Measurements from ENCODE around the gene TIMM50. TPM values are rescaled to one million over a fixed set of nuclear protein-coding genes. Genes with fewer than 3 reads are reported as not detected.

The TIMM50 gene
- total RNA-seq, 4 donors from 2014 or later = 31.9 to 50.1 (median 38.6) TPM

DNA sequence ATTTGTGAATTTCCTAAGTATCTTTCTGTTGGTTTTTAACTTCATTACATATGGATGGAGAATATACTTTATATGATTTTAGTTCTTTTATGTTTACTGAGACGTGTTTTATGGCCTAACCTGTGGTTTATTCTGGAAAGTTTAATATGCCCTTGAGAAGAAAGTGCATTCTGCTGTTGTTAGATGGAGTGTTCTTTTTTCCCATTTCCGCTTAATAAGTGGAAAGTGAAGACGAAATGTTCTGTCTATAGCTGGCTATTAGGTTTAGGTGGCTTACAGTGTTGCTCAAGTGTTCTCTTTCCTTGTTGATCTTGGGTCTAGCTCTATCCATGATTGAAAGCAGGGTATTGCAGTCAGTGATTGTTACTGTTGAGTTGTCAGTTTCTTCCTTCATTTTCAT is 17.2 kb upstream of the TIMM50 start:
- TF ChIP-seq, protein P1, sequence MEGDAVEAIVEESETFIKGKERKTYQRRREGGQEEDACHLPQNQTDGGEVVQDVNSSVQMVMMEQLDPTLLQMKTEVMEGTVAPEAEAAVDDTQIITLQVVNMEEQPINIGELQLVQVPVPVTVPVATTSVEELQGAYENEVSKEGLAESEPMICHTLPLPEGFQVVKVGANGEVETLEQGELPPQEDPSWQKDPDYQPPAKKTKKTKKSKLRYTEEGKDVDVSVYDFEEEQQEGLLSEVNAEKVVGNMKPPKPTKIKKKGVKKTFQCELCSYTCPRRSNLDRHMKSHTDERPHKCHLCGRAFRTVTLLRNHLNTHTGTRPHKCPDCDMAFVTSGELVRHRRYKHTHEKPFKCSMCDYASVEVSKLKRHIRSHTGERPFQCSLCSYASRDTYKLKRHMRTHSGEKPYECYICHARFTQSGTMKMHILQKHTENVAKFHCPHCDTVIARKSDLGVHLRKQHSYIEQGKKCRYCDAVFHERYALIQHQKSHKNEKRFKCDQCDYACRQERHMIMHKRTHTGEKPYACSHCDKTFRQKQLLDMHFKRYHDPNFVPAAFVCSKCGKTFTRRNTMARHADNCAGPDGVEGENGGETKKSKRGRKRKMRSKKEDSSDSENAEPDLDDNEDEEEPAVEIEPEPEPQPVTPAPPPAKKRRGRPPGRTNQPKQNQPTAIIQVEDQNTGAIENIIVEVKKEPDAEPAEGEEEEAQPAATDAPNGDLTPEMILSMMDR (IDR thresholded peaks at IDR 0.05; ENCODE audit: low read depth) = no peak

- TF ChIP-seq, protein P1 (IDR thresholded peaks at IDR 0.05; ENCODE audit: low read depth) = no peak
Observed at GRCh38 chr19:39465956-39466747, 14.5 kb upstream of the TIMM50 start.

DNA sequence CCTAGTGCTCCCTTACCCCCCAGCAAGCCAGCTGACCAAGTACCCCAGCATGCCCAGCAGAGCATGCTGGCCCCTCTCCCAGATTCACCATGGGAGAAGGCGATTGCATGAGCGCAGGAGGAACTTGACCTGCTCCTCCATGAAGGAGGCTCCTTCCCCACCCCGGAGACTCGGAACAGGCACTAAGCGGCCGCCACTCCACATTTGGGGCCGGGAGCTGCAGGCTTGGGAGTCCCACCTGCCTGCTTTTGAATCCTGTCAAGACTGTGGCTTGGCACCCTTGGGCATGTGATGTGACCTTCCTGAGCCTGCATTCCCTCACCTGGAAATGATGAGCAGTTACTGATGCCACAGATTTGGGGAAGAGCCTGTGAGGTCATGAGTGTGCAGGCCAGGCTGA is 12.7 kb upstream of the TIMM50 start:
- TF ChIP-seq, protein P1 (IDR thresholded peaks at IDR 0.05; ENCODE audit: low read depth) = no peak

- TF ChIP-seq, protein P1 (IDR thresholded peaks at IDR 0.05; ENCODE audit: low read depth) = no peak
Observed at GRCh38 chr19:39469036-39469435, 11.6 kb upstream of the TIMM50 start.

GRCh38 chr19:39469567-39469966 is 11.1 kb upstream of the TIMM50 start:
- TF ChIP-seq, protein P1 (IDR thresholded peaks at IDR 0.05; ENCODE audit: low read depth) = no peak

DNA sequence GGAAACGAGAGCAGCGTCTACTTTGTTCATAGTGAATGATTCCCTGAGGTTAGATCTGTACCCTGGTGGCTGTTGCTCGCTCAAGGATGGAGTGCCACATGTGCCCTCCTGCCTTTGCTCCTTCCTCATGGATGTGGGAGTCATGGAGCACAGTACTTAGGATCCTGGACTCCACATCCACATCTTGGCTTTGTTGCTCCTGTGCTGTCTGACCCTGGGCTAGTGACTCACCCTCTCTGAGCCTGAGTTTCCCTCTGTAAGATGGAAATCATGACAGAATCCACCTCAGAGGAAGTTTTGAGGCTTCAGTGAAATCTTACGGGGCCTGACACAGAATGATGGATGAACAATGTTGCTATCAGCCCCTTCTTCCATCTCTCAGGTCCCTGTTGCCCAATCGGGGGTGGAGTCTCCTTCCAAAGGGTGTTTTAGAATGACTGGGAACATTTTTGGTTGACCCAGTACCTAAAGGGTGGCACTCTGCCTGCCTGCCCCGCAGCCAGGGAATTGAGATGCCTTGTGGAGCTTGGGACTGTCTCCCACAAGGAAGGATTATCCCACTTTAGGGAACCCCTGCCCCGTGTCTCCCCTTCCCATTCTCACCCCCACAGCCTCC is 9.8 kb upstream of the TIMM50 start:
- TF ChIP-seq, protein P1 (IDR thresholded peaks at IDR 0.05; ENCODE audit: low read depth) = no peak

GRCh38 chr19:39471756-39472536 is 8.7 kb upstream of the TIMM50 start:
- TF ChIP-seq, protein P1 (IDR thresholded peaks at IDR 0.05; ENCODE audit: low read depth) = no peak
